GM12878 (cell line): ENCODE measurements around the gene SLC39A7. TPM values are rescaled to one million over a fixed set of nuclear protein-coding genes. Genes with fewer than 3 reads are reported as not detected.

Experiments used
- ATAC-seq: fragments of 200-7000 bp; cut with Tn5 transposase; 3 replicates; pipeline ENCODE4 v1.9.1; 2020; ENCODE audit warnings: mild to moderate bottlenecking, moderate library complexity
- BruUV-seq: library from RNA; stranded (reverse); fragments of 400-500 nt; replicated peaks from 2 replicates; lab custom pipeline; 2021; lab: Mats Ljungman, UMichigan
- CTCF ChIA-PET: fragments of 300-600 bp; sonication (Branson Sonifier 250); formaldehyde crosslinking; extraction: SDS; loops from one replicate; lab custom pipeline; 2021; ENCODE audit warnings: inconsistent platforms; lab: Yijun Ruan, JAX
- POLR2A ChIA-PET: fragments of 350-600 bp; formaldehyde crosslinking; extraction: SDS; loops from one replicate; lab custom pipeline; 2021; ENCODE audit warnings: inconsistent platforms; lab: Charles Lee
- RAD21 ChIA-PET: fragments of 300-600 bp; sonication (Branson Sonifier 250); formaldehyde crosslinking; loops from one replicate; lab custom pipeline; 2023; ENCODE audit warnings: antibody characterized with exemption; ENCODE audit not compliant: unreplicated experiment; lab: Charles Lee
- SMC1A ChIA-PET: fragments of 300-600 bp; sonication (Branson Sonifier 250); formaldehyde crosslinking; loops from one replicate; lab custom pipeline; 2023; ENCODE audit not compliant: unreplicated experiment, uncharacterized antibody; lab: Charles Lee
- DNase-seq: peaks from one replicate; pipeline ENCODE4 v3.0.0-alpha.2; 2011; ENCODE audit warnings: low read depth, low spot score
- FAIRE-seq: peaks from 3 replicates; lab custom pipeline; 2011; peaks lifted over from hg19 to GRCh38; lab: Jason Lieb, UNC
- H2AFZ ChIP-seq: 2 replicates; pipeline ENCODE4 v1.6.0; 2011; ENCODE audit warnings: low read depth, low read length, control low read depth; ENCODE audit not compliant: control insufficient read depth
- H3K27ac ChIP-seq: 2 replicates; pipeline ENCODE4 v1.5.1; 2011; ENCODE audit warnings: control low read depth; ENCODE audit not compliant: control insufficient read depth, insufficient read depth
- H3K27me3 ChIP-seq, 2 experiments: replicated peaks in 1 of 2; 2 replicates each; pipeline versions ENCODE4 v1.6.0 to v1.6.1; 2011; ENCODE audit warnings: low read length in 1 of 2; ENCODE audit not compliant: control insufficient read depth in 2 of 2, insufficient read depth in 2 of 2
- H3K36me3 ChIP-seq, 2 experiments: 2 replicates each; pipeline ENCODE4 v1.5.1; 2011; ENCODE audit warnings: low read length in 1 of 2; ENCODE audit not compliant: control insufficient read depth in 2 of 2, insufficient read depth in 2 of 2
- H3K4me1 ChIP-seq: 2 replicates; pipeline ENCODE4 v1.6.1; 2011; ENCODE audit warnings: mild to moderate bottlenecking, low read length, moderate library complexity, mixed read lengths; ENCODE audit not compliant: control insufficient read depth, insufficient read depth
- H3K4me2 ChIP-seq: 2 replicates; pipeline ENCODE4 v1.6.0; 2011; ENCODE audit warnings: control low read depth; ENCODE audit not compliant: control insufficient read depth, insufficient read depth
- H3K4me3 ChIP-seq: fragments of 200-600 bp; sonication (generic); 2 replicates; pipeline ENCODE4 v1.5.1; 2016
- H3K79me2 ChIP-seq: 2 replicates; pipeline ENCODE4 v1.6.0; 2011; ENCODE audit warnings: low read length; ENCODE audit not compliant: control insufficient read depth, insufficient read depth
- H3K9ac ChIP-seq: 2 replicates; pipeline ENCODE4 v1.8.0; 2011; ENCODE audit warnings: low read length, control low read depth, mixed read lengths; ENCODE audit not compliant: control insufficient read depth, insufficient read depth
- H3K9me3 ChIP-seq: replicated peaks from 3 replicates; pipeline ENCODE4 v1.5.1; 2011; ENCODE audit warnings: mild to moderate bottlenecking, low read length; ENCODE audit not compliant: control insufficient read depth, insufficient read depth
- H4K20me1 ChIP-seq: 2 replicates; pipeline ENCODE4 v1.6.0; 2011; ENCODE audit not compliant: control insufficient read depth, insufficient read depth
- BHLHE40 ChIP-seq, 2 experiments: fragments of 450-650 bp in 1 of 2; IDR thresholded peaks; 2 replicates each; pipeline ENCODE4 v1.6.1; 2011 to 2017; ENCODE audit warnings: low read depth in 2 of 2, borderline replicate concordance in 1 of 2, improper control_type of control experiment in 1 of 2, low read length in 1 of 2, mild to moderate bottlenecking in 1 of 2
- BRCA1 ChIP-seq: IDR thresholded peaks from 2 replicates; pipeline ENCODE4 v1.6.1; 2011; ENCODE audit warnings: low read depth, low read length, improper control_type of control experiment
- ESRRA ChIP-seq: IDR thresholded peaks from 2 replicates; pipeline ENCODE4 v1.6.1; 2012; ENCODE audit warnings: mild to moderate bottlenecking, low read length, improper control_type of control experiment
- KDM1A ChIP-seq: fragments of 200-600 bp; sonication (generic); IDR thresholded peaks from 2 replicates; pipeline ENCODE4 v1.6.1; 2016; ENCODE audit warnings: borderline replicate concordance
- LARP7 ChIP-seq: fragments of 450-650 bp; IDR thresholded peaks from 2 replicates; pipeline ENCODE4 v1.6.1; 2017; ENCODE audit warnings: mild to moderate bottlenecking
- MYC ChIP-seq: IDR thresholded peaks from 2 replicates; pipeline ENCODE4 v1.6.1; 2011; ENCODE audit warnings: mild to moderate bottlenecking, low read length, moderate library complexity, inconsistent platforms; ENCODE audit not compliant: insufficient read depth, insufficient replicate concordance, insufficient read length, severe bottlenecking
- NR2C2 ChIP-seq: IDR thresholded peaks from 2 replicates; pipeline ENCODE4 v1.6.1; 2011; ENCODE audit warnings: borderline replicate concordance, low read depth; ENCODE audit not compliant: control insufficient read depth, insufficient read length
- NR2F1 ChIP-seq: fragments of 450-650 bp; conservative IDR thresholded peaks from 2 replicates; pipeline ENCODE4 v1.6.1; 2017; ENCODE audit warnings: mild to moderate bottlenecking
- NRF1 ChIP-seq: conservative IDR thresholded peaks from 2 replicates; pipeline ENCODE4 v1.6.1; 2011; ENCODE audit warnings: mild to moderate bottlenecking, low read depth, low read length, improper control_type of control experiment
- RAD21 ChIP-seq: IDR thresholded peaks from 2 replicates; pipeline ENCODE4 v1.6.1; 2011; ENCODE audit warnings: mild to moderate bottlenecking, low read depth, low read length, moderate library complexity; ENCODE audit not compliant: insufficient read depth
- RB1 ChIP-seq: fragments of 450-650 bp; formaldehyde crosslinking; IDR thresholded peaks from 2 replicates; pipeline ENCODE4 v1.6.1; 2017; ENCODE audit warnings: mild to moderate bottlenecking, borderline replicate concordance
- SMAD5 ChIP-seq: IDR thresholded peaks from 2 replicates; pipeline ENCODE4 v1.6.1; 2016; ENCODE audit warnings: antibody characterized with exemption, low read depth
- TCF12 ChIP-seq: IDR thresholded peaks from 2 replicates; pipeline ENCODE4 v1.6.1; 2011; ENCODE audit warnings: low read depth, mild to moderate bottlenecking, low read length
- YBX1 ChIP-seq: fragments of 450-650 bp; IDR thresholded peaks from 2 replicates; pipeline ENCODE4 v1.6.1; 2016; ENCODE audit warnings: antibody characterized with exemption
- ZNF274 ChIP-seq: IDR thresholded peaks from one replicate; pipeline ENCODE4 v1.8.0; 2011; ENCODE audit not compliant: insufficient read length, insufficient read depth
- WGBS: methylation state at CpG from one replicate; pipeline ENCODE4 v1.1.6; 2016; ENCODE audit warnings: low lambda C conversion rate; ENCODE audit not compliant: insufficient replicate concordance, insufficient coverage; ENCODE audit errors: missing lambda C conversion rate; 5-methylcytosine and 5-hydroxymethylcytosine counted together
- in situ Hi-C: fragments of 300-500 bp; cut with MboI; formaldehyde crosslinking; loops from 9 replicates; pipeline ENCODE4 v1.14.3; 2018; ENCODE audit warnings: mixed read lengths
- intact Hi-C: fragments of 100-400 bp; cut with micrococcal nuclease; formaldehyde crosslinking; loops from one replicate; pipeline ENCODE4 v1.14.2; 2022; ENCODE audit not compliant: unreplicated experiment
- polyA plus RNA-seq, 11 experiments: library from polyadenylated mRNA; depleted of rRNA in 4 of 11; unstranded in 6 of 11; stranded (reverse) in 5 of 11; fragments of >200 nt; fragmentation: Nextera tagmentation in 4 of 11; fragmentation: Illumina TruSeq in 1 of 11; extraction: Ambion mirVana in 4 of 11; extraction: Trizol in 1 of 11; gene quantifications; 1 replicate in 1 of 11; 2 replicates in 10 of 11; pipeline versions ENCODE4 v1.2.1 to v1.2.3, GENCODE V29; 2011 to 2016; ENCODE audit warnings: inconsistent platforms in 2 of 11, missing spikeins in 2 of 11, low read depth in 1 of 11
- total RNA-seq, 4 experiments: library from RNA; depleted of rRNA in 3 of 4; stranded (reverse); fragments of >200 nt in 3 of 4; fragmentation: Illumina TruSeq in 1 of 4; extraction: Trizol in 1 of 4; gene quantifications; 2 replicates each; pipeline versions ENCODE4 v1.2.1 to v1.2.3, GENCODE V29; 2013 to 2021
- TF ChIP-seq, protein P1 (sequence below): fragments of 450-650 bp; formaldehyde crosslinking; IDR thresholded peaks from 2 replicates; pipeline ENCODE4 v1.4.0; 2022; ENCODE audit warnings: mild to moderate bottlenecking, moderate library complexity
- TF ChIP-seq, protein P2 (sequence below): fragments of 450-650 bp; IDR thresholded peaks from 2 replicates; pipeline ENCODE4 v1.6.1; 2017; ENCODE audit warnings: mild to moderate bottlenecking, low read depth, inconsistent platforms; ENCODE audit not compliant: poor library complexity, severe bottlenecking

The SLC39A7 gene
- total and polyA plus RNA-seq, 10 of the 15 experiments (the other 5 are each of a cell fraction or from before 2014, with no cell fraction given): 7.3 to 63.1 (median 40.6) TPM

- Histone ChIP-seq H4K20me1 (no peaks in the 10 kb centered on the region), H3K4me1 (no peaks in the 10 kb centered on the region; the same call in 1 of the 2 replicates), H2AFZ (no peak overlapping the region), H3K79me2 (no peaks in the 10 kb centered on the region), H3K4me2 (no peak overlapping the region), H3K27ac (no peak overlapping the region), H3K9me3 (no peaks in the 10 kb centered on the region), H3K36me3 (no peaks in the 10 kb centered on the region), H3K4me3 (no peak overlapping the region), H3K27me3 (no peaks in the 10 kb centered on the region), H3K9ac (no peak overlapping the region)
- peak; percentile 35 for FAIRE-seq
- BruUV-seq: no TSS peak
- RAD21 ChIA-PET: interaction anchor here (0.6 to 3.9 kb wide), 23 partner anchors 9 to 225 kb away, joined by 3 to 27 read pairs (median 4); partner anchors contain the start of gene HLA-DPB1
- CTCF ChIA-PET: interaction anchor here (0.6 to 6.0 kb wide), 41 partner anchors 9 to 237 kb away, joined by 3 to 58 read pairs (median 4); partner anchors contain the start of genes HLA-DMA, HLA-DOA and HLA-DPB1
- POLR2A ChIA-PET: interaction anchor here (1.0 to 1.6 kb wide), 5 partner anchors 26 to 159 kb away, joined by 3 to 4 read pairs (median 3); no protein-coding TSS in a partner anchor
- WGBS: 3% methylated on average over 16 of the region's 16 CpGs
- peak; percentile 39 for ATAC-seq
- no peak for DNase-seq
- intact Hi-C loops: loop anchor here (2.0 kb wide), 2 partner anchors 50 to 76 kb away; no protein-coding TSS in a partner anchor
- SMC1A ChIA-PET: interaction anchor here (0.7 to 4.3 kb wide), 21 partner anchors 12 to 188 kb away, joined by 3 to 27 read pairs (median 3); partner anchors contain the start of gene HLA-DPB1
- in situ Hi-C loops: no loop called here
- peak; percentile 96 for TF ChIP-seq RAD21
- no peak for TF ChIP-seq KDM1A
- TF ChIP-seq BRCA1: no peak
- 0 out of 4 replicates have a peak, but pooled peaks of 1 of the 2 experiments have one; percentile 21 for TF ChIP-seq BHLHE40 (IDR thresholded peaks at IDR 0.05; ENCODE audit: borderline replicate concordance in 1 of 2, low read depth in 2 of 2, low read length in 1 of 2)
- TF ChIP-seq YBX1: no peak
- TF ChIP-seq RB1: peak; percentile 17; the same call in 1 of the 2 replicates
- TF ChIP-seq ZNF274: no peak
- no peak for TF ChIP-seq TCF12
- no peak for TF ChIP-seq SMAD5
- no peak for TF ChIP-seq LARP7
- TF ChIP-seq, protein P1, sequence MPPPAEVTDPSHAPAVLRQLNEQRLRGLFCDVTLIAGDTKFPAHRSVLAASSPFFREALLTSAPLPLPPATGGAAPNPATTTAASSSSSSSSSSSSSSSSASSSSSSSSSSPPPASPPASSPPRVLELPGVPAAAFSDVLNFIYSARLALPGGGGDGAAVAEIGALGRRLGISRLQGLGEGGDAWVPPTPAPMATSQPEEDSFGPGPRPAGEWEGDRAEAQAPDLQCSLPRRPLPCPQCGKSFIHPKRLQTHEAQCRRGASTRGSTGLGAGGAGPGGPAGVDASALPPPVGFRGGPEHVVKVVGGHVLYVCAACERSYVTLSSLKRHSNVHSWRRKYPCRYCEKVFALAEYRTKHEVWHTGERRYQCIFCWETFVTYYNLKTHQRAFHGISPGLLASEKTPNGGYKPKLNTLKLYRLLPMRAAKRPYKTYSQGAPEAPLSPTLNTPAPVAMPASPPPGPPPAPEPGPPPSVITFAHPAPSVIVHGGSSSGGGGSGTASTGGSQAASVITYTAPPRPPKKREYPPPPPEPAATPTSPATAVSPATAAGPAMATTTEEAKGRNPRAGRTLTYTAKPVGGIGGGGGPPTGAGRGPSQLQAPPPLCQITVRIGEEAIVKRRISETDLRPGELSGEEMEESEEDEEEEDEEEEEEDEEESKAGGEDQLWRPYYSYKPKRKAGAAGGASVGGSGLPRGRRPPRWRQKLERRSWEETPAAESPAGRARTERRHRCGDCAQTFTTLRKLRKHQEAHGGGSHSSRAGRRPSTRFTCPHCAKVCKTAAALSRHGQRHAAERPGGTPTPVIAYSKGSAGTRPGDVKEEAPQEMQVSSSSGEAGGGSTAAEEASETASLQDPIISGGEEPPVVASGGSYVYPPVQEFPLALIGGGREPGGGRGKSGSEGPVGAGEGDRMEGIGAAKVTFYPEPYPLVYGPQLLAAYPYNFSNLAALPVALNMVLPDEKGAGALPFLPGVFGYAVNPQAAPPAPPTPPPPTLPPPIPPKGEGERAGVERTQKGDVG (CRISPR knock-in tag): no peak
- TF ChIP-seq, protein P2, sequence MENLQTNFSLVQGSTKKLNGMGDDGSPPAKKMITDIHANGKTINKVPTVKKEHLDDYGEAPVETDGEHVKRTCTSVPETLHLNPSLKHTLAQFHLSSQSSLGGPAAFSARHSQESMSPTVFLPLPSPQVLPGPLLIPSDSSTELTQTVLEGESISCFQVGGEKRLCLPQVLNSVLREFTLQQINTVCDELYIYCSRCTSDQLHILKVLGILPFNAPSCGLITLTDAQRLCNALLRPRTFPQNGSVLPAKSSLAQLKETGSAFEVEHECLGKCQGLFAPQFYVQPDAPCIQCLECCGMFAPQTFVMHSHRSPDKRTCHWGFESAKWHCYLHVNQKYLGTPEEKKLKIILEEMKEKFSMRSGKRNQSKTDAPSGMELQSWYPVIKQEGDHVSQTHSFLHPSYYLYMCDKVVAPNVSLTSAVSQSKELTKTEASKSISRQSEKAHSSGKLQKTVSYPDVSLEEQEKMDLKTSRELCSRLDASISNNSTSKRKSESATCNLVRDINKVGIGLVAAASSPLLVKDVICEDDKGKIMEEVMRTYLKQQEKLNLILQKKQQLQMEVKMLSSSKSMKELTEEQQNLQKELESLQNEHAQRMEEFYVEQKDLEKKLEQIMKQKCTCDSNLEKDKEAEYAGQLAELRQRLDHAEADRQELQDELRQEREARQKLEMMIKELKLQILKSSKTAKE: no peak
- TF ChIP-seq NR2F1: peak; percentile 42; the same call in 1 of the 2 replicates
- no peak for TF ChIP-seq NR2C2
- TF ChIP-seq MYC: no peak
- no peak for TF ChIP-seq ESRRA
- TF ChIP-seq NRF1: no peak
Measured at GRCh38 chr6:33172688-33173534, 27.8 kb upstream of the SLC39A7 start.
